Measurements from ENCODE around the gene CEP85.

The CEP85 gene
- 18.1 to 37.6 (median 32.3) reads per million in 4 donors for total RNA-seq

GRCh38 chr1:26233903-26234643 lies at the start of gene CEP85:
TSS of gene CEP85 (plus strand) at chr1:26234200. CDS start at chr1:26239784, 5,584 bp downstream.
- peak; percentile 97 to 99 (median 97) for DNase-seq

GRCh38 chr1:26184883-26185282 lies 49.1 kb upstream of the CEP85 start:
- DNase-seq = no peak

- no peak for DNase-seq
These were observed 46.1 kb upstream of the CEP85 start for GRCh38 chr1:26187882-26188281.

- no peak for DNase-seq
These were observed 45.5 kb upstream of the CEP85 start for GRCh38 chr1:26188477-26188876.

GRCh38 chr1:26189331-26189730 lies 44.7 kb upstream of the CEP85 start:
- DNase-seq = no peak

- DNase-seq = no peak
These were observed 44.2 kb upstream of the CEP85 start for GRCh38 chr1:26189751-26190275.

- no peak for DNase-seq
These were observed 43.5 kb upstream of the CEP85 start, which contains the start of gene CATSPER4 for GRCh38 chr1:26190373-26190987. TSS of gene CATSPER4 (plus strand) at chr1:26190602. CDS start at chr1:26190628, 26 bp downstream.

- peak in 1 of 5 donors; percentile 46 for DNase-seq
These were observed 42.3 kb upstream of the CEP85 start for GRCh38 chr1:26191739-26192138.

- no peak for DNase-seq
These were observed 38.2 kb upstream of the CEP85 start for GRCh38 chr1:26195805-26196204.

GRCh38 chr1:26197301-26197700 lies 36.7 kb upstream of the CEP85 start:
- no peak for DNase-seq

GRCh38 chr1:26197813-26198212 lies 36.2 kb upstream of the CEP85 start:
- DNase-seq = no peak

- no peak for DNase-seq
These were observed 33.6 kb upstream of the CEP85 start for GRCh38 chr1:26200413-26200812.

GRCh38 chr1:26203642-26204318 lies 30.2 kb upstream of the CEP85 start:
- DNase-seq = no peak

GRCh38 chr1:26210147-26210870 lies 23.7 kb upstream of the CEP85 start:
- no peak for DNase-seq

- no peak for DNase-seq
These were observed 21.3 kb upstream of the CEP85 start for GRCh38 chr1:26212726-26213125.

- DNase-seq = no peak
These were observed 20.6 kb upstream of the CEP85 start for GRCh38 chr1:26213335-26213905.

GRCh38 chr1:26215246-26215645 lies 18.8 kb upstream of the CEP85 start:
- DNase-seq = no peak

- DNase-seq = no peak
These were observed 15.0 kb upstream of the CEP85 start for GRCh38 chr1:26218906-26219494.

- DNase-seq = no peak
These were observed 13.6 kb upstream of the CEP85 start for GRCh38 chr1:26220199-26220912.

- no peak for DNase-seq
These were observed 12.9 kb upstream of the CEP85 start for GRCh38 chr1:26221094-26221493.

GRCh38 chr1:26224606-26225005 lies 9.4 kb upstream of the CEP85 start:
- no peak for DNase-seq

Data from T-helper 1 cell (primary cell).